ENCODE measurements around the gene PYURF. TPM values are rescaled to one million over a fixed set of nuclear protein-coding genes. Genes with fewer than 3 reads are reported as not detected.

Gene PYURF
- total and polyA plus RNA-seq, 2 of the 4 experiments (the other 2 are of a cell fraction): 40.2 to 43.4 TPM

GRCh38 chr4:88537709-88538108 lies 14.1 kb upstream of the PYURF start:
- no peaks in the 10 kb centered on the region for H3K27me3 ChIP-seq (ENCODE audit: control insufficient read depth, insufficient read depth, low read length)

More at GRCh38 chr4:88537709-88538108, 14.1 kb upstream of the PYURF start:
- intact Hi-C loops (cut with micrococcal nuclease) (loop anchor here (2.0 kb wide), 1 partner anchor 121 kb away; no protein-coding TSS in a partner anchor), in situ Hi-C loops (cut with MboI; ENCODE audit: low sequenced_read_pairs) (loop anchor here (5.0 to 25.0 kb wide), 2 partner anchors 120 to 275 kb away; no protein-coding TSS in a partner anchor), dilution Hi-C loops (cut with HindIII; ENCODE audit: low sequenced_read_pairs, unreplicated experiment) (no loop called here)
- no CpG with 5 or more reads among the region's 1 CpG for WGBS, 2 experiments (ENCODE audit: extremely low coverage in 2 of 2, insufficient read length in 1 of 2)
- Histone ChIP-seq H3K4ac (ENCODE audit: low read depth, low read length) (no peak overlapping the region), H3K9ac (ENCODE audit: low read depth, low read length) (no peak overlapping the region), H2AK5ac (ENCODE audit: low read depth, low read length) (no peak overlapping the region), H3K56ac (ENCODE audit: extremely low read depth, insufficient read depth, low read length) (no peak overlapping the region), H4K5ac (ENCODE audit: low read depth, low read length) (no peak overlapping the region), H3K14ac (replicated peaks; ENCODE audit: low read depth, low read length) (no peak overlapping the region), H4K91ac (ENCODE audit: insufficient read depth, low read depth, low read length) (no peak overlapping the region), H3K18ac (ENCODE audit: low read depth, low read length) (no peak overlapping the region), H2BK20ac (ENCODE audit: low read depth, low read length) (no peak overlapping the region), H3K79me1 (ENCODE audit: low read depth in 1 of 2, low read length in 2 of 2) (0 out of 4 replicates have a peak, but pooled peaks cover 0 to 3% of the 10 kb centered on the region in 2 experiments), H3K4me3 (ENCODE audit: insufficient read depth, low read depth, low read length) (no peak overlapping the region), H2BK120ac (ENCODE audit: low read depth, low read length) (no peak overlapping the region), H3K27ac (ENCODE audit: insufficient read depth, low read length) (no peak overlapping the region), H2AFZ (replicated peaks; ENCODE audit: low read length, poor library complexity) (no peak overlapping the region), H2BK5ac (ENCODE audit: low read depth, low read length, poor library complexity, severe bottlenecking) (no peak overlapping the region), H4K20me1 (ENCODE audit: insufficient read depth, low read length) (peaks cover 3% of the 10 kb centered on the region; the same call in 1 of the 2 replicates), H3K4me1 (ENCODE audit: control insufficient read depth, insufficient read depth, low read length) (peaks cover 2% of the 10 kb centered on the region), H2AK9ac (replicated peaks; ENCODE audit: low read depth, low read length, poor library complexity) (no peak overlapping the region), H3K9me3 (ENCODE audit: control insufficient read depth, insufficient read depth, low read length) (no peaks in the 10 kb centered on the region), H2BK15ac (ENCODE audit: low read depth, low read length) (no peak overlapping the region), H3K9me1 (ENCODE audit: insufficient read depth, low read length) (no peaks in the 10 kb centered on the region), H3K4me2 (ENCODE audit: low read depth, low read length) (no peak overlapping the region), H4K8ac (ENCODE audit: low read depth in 2 of 2, low read length in 2 of 2) (no peak overlapping the region), H3K23ac (ENCODE audit: low read depth, low read length) (no peak overlapping the region), H3K36me3 (ENCODE audit: control insufficient read depth, insufficient read depth, low read length) (no peaks in the 10 kb centered on the region)
- no peak for TF ChIP-seq RAD21 (IDR thresholded peaks at IDR 0.05; ENCODE audit: low read length)
- no peak for TF ChIP-seq CHD1 (IDR thresholded peaks at IDR 0.05; ENCODE audit: low read depth, low read length)
- no peak for TF ChIP-seq BHLHE40 (IDR thresholded peaks at IDR 0.05; ENCODE audit: low read depth, low read length)
- TF ChIP-seq RFX5 (IDR thresholded peaks at IDR 0.05; ENCODE audit: low read depth, low read length): no peak
- no peak for TF ChIP-seq NFE2L2 (IDR thresholded peaks at IDR 0.05; ENCODE audit: low read depth, low read length)
- no peak for TF ChIP-seq MAFK (IDR thresholded peaks at IDR 0.05; ENCODE audit: low read depth, low read length)
- TF ChIP-seq, protein P1, sequence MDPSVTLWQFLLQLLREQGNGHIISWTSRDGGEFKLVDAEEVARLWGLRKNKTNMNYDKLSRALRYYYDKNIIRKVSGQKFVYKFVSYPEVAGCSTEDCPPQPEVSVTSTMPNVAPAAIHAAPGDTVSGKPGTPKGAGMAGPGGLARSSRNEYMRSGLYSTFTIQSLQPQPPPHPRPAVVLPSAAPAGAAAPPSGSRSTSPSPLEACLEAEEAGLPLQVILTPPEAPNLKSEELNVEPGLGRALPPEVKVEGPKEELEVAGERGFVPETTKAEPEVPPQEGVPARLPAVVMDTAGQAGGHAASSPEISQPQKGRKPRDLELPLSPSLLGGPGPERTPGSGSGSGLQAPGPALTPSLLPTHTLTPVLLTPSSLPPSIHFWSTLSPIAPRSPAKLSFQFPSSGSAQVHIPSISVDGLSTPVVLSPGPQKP (IDR thresholded peaks at IDR 0.05; ENCODE audit: borderline replicate concordance, low read depth, low read length): no peak
- no peak for TF ChIP-seq RCOR1 (IDR thresholded peaks at IDR 0.05; ENCODE audit: insufficient replicate concordance, low read length)
- TF ChIP-seq POLR2A (IDR thresholded peaks at IDR 0.05; ENCODE audit: low read depth, low read length): no peak
- no peak for TF ChIP-seq USF2 (IDR thresholded peaks at IDR 0.05; ENCODE audit: low read depth, low read length)
- no peak for TF ChIP-seq MAZ (IDR thresholded peaks at IDR 0.05; ENCODE audit: borderline replicate concordance, low read depth, low read length)
- no peak for TF ChIP-seq SMC3 (IDR thresholded peaks at IDR 0.05; ENCODE audit: low read depth, low read length)
- ATAC-seq (ENCODE audit: low read depth): no peak
- BruUV-seq (replicated peaks): no TSS peak
- DNase-seq: no peak
- CTCF ChIA-PET: interaction anchor here (1.4 kb wide), 1 partner anchor 122 kb away, joined by 4 read pairs; no protein-coding TSS in a partner anchor
- POLR2A ChIA-PET (ENCODE audit: unreplicated experiment): no interaction called here
